PC-9 (cell line): ENCODE data around the gene TSBP1.

Source experiments
- EZH2 ChIP-seq: fragments of 200-600 bp; sonication (generic); IDR thresholded peaks from 2 replicates; pipeline ENCODE4 v1.8.0; 2017; ENCODE audit warnings: antibody characterized with exemption, low read depth
- TF ChIP-seq, protein P1 (sequence below): fragments of 200-600 bp; sonication (generic); conservative IDR thresholded peaks from 2 replicates; pipeline ENCODE4 v1.6.1; 2017; ENCODE audit warnings: mixed run types, antibody characterized with exemption, mild to moderate bottlenecking, moderate library complexity

DNA sequence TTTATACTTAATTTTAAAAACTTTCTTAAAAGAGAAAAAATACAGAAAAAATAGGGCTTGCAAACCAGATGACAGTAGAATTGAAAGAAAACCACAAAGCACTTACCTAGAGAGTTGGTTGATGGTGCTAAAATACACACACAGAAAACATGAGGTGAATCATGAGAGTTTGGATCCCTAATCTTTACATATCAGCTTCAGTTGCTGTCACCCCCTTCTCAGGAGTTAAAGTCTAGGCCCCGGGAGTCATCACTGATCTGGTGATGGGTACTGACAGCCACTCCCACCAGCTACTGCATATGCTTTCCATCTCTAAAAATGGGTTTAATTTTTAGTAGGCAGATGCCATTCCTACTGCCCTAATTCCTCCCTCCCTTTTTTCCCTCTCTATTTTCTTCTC lies 16.7 kb downstream of the TSBP1 start:
- TF ChIP-seq, protein P1, sequence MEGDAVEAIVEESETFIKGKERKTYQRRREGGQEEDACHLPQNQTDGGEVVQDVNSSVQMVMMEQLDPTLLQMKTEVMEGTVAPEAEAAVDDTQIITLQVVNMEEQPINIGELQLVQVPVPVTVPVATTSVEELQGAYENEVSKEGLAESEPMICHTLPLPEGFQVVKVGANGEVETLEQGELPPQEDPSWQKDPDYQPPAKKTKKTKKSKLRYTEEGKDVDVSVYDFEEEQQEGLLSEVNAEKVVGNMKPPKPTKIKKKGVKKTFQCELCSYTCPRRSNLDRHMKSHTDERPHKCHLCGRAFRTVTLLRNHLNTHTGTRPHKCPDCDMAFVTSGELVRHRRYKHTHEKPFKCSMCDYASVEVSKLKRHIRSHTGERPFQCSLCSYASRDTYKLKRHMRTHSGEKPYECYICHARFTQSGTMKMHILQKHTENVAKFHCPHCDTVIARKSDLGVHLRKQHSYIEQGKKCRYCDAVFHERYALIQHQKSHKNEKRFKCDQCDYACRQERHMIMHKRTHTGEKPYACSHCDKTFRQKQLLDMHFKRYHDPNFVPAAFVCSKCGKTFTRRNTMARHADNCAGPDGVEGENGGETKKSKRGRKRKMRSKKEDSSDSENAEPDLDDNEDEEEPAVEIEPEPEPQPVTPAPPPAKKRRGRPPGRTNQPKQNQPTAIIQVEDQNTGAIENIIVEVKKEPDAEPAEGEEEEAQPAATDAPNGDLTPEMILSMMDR, result no peak
- no peak for TF ChIP-seq EZH2
